Fibroblast of skin of left biceps (primary cell): ENCODE measurements around the gene INPP5A.
"Not testable (repeated sequence)": the region's sequence is repeated elsewhere in the genome, so short reads cannot be mapped to it uniquely, and the experiment has no call there.

Source experiments
- DNase-seq, 2 experiments: peaks; one replicate each; pipeline ENCODE4 v3.0.0-alpha.2; 2013; ENCODE audit warnings: low read depth in 2 of 2

Gene INPP5A

GRCh38 chr10:132761395-132762060, 223.9 kb downstream of the INPP5A start:
- DNase-seq = no peak

GRCh38 chr10:132762267-132762666, 224.7 kb downstream of the INPP5A start:
- no peak for DNase-seq

GRCh38 chr10:132763545-132763944, 226.0 kb downstream of the INPP5A start:
- no peak for DNase-seq

GRCh38 chr10:132764108-132764507, 226.5 kb downstream of the INPP5A start:
- no peak for DNase-seq

- no peak for DNase-seq
Measured at GRCh38 chr10:132765435-132765834, 227.8 kb downstream of the INPP5A start.

GRCh38 chr10:132766291-132766690, 228.7 kb downstream of the INPP5A start:
- DNase-seq = no peak

GRCh38 chr10:132768346-132769248, 231.0 kb downstream of the INPP5A start:
- no peak for DNase-seq

- DNase-seq = no peak
Measured at GRCh38 chr10:132770061-132771021, 232.8 kb downstream of the INPP5A start.

GRCh38 chr10:132772816-132773215, 235.2 kb downstream of the INPP5A start:
- not testable (repeated sequence) for DNase-seq

- DNase-seq = no peak
Measured at GRCh38 chr10:132774181-132774901, 236.8 kb downstream of the INPP5A start.

- DNase-seq = peak; percentile 87 to 92
Measured at GRCh38 chr10:132774902-132775863, 237.6 kb downstream of the INPP5A start.

GRCh38 chr10:132776186-132776585, 238.6 kb downstream of the INPP5A start:
- no peak for DNase-seq

GRCh38 chr10:132776821-132777220, 239.2 kb downstream of the INPP5A start:
- DNase-seq = no peak

- no peak for DNase-seq
Measured at GRCh38 chr10:132777441-132777840, 239.9 kb downstream of the INPP5A start.

GRCh38 chr10:132779549-132780294, 242.1 kb downstream of the INPP5A start:
- DNase-seq = no peak

- DNase-seq = no peak
Measured at GRCh38 chr10:132780356-132780755, 242.8 kb downstream of the INPP5A start.

- DNase-seq = no peak
Measured at GRCh38 chr10:132781556-132781955, 244.0 kb downstream of the INPP5A start.

GRCh38 chr10:132783165-132783939, 245.8 kb downstream of the INPP5A start:
- no peak for DNase-seq
